Fibroblast of the aortic adventitia (primary cell): ENCODE measurements around the gene ATP2C2. TPM values are rescaled to one million over a fixed set of nuclear protein-coding genes. Genes with fewer than 3 reads are reported as not detected.

Experiments
- DNase-seq: peaks from one replicate; pipeline ENCODE4 v3.0.0-alpha.2; 2010; ENCODE audit warnings: low read depth
- H3K4me3 ChIP-seq: 2 replicates; pipeline ENCODE4 v1.5.1; 2011; ENCODE audit warnings: low read depth, mild to moderate bottlenecking, control low read depth, low read length, moderate library complexity
- CTCF ChIP-seq: IDR thresholded peaks from 2 replicates; pipeline ENCODE4 v1.5.1; 2011; ENCODE audit warnings: mild to moderate bottlenecking, low read length, control low read depth, inconsistent platforms; ENCODE audit not compliant: insufficient read depth
- total RNA-seq: library from RNA; depleted of rRNA; stranded (reverse); fragments of >200 nt; gene quantifications from 2 replicates; pipeline ENCODE4 v1.2.3, GENCODE V29; 2012; ENCODE audit warnings: low replicate concordance

ATP2C2 gene
- total RNA-seq, 1 donor: not detected

- TF ChIP-seq CTCF: no peak
- H3K4me3 ChIP-seq: no peak overlapping the region
- DNase-seq: peak; percentile 61
These were observed 110.0 kb downstream of the ATP2C2 start for GRCh38 chr16:84478172-84478947.

- no peak overlapping the region for H3K4me3 ChIP-seq
- no peak for TF ChIP-seq CTCF
- DNase-seq: no peak
These were observed 111.5 kb downstream of the ATP2C2 start for GRCh38 chr16:84479716-84480450.

DNA sequence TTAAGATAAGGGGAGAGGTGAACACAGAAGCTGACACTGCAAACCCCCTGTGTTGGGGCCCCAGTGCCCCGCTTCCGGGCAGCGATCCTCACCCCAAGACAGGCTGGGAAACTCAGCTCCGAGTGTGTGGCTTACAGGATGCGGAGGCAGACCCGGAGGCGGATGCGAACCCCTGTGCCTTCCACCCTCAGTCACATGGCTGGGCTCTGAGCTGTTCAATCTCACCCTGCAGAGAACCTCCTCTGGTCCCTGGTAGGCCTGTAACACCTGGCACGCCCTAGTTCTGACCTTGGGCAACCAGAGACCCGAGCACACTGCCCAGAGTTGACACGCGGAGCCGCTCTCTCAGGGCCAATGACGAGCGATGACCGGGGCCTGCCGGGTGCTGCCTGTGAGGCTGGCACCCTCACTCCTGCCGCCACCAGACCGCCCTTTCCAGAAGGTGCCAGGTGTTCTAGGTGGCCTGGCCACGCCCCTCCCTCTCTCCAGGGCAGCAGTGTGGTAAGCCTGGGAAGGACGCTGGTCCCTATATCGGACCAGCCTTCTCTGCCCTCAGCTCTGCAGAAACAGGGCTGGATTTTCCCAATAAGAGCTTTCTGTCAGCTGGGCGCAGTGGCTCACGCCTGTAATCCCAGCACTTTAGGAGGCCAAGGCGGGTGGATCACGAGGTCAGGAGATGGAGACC lies 112.9 kb downstream of the ATP2C2 start:
- H3K4me3 ChIP-seq: no peak overlapping the region
- no peak for TF ChIP-seq CTCF
- no peak for DNase-seq

DNA sequence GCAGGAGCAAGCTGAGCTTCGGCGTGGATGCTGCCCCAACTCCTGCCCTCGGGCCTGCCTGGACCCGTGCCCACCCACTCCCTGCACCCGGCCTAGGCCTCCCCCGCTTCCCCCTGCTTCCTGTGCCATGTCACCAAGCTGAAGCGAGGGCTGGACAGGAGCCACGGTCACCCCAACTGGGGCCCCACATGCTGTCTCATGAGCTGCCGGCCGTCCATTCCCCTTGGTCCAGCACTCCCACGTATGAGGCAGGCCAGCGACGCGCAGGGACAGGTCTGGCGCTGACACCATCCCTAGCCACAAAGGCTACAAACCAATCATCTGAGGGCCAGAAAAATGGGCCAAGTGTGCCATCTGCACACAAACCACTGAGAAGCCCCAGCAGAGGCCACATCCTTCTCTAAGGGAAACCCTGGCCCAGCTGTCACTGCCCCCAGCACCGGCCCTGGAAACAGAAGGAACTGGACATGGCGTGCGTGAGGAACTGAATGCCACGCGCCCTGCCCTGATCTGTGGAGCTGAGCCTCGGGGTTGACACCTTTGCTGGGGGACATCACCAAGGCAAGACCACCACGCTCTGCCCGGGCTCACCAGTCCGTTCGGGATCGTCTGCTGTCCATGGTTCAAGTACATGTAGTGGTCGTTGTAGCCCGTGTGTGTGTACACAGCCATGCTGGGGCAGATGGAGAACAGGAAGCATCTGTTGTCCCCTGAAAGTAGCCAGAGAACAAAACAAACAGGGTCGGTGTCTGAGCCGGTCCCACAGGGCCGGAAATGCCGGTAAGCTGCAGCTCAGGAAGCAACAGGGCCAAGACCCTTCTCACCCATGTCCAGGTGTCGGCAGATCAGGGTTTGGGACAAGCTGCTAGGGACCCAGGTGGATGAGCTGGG lies 113.9 kb downstream of the ATP2C2 start:
- no peak for DNase-seq
- no peak overlapping the region for H3K4me3 ChIP-seq
- no peak for TF ChIP-seq CTCF

- TF ChIP-seq CTCF: no peak
- no peak for DNase-seq
- no peak overlapping the region for H3K4me3 ChIP-seq
These were observed 114.9 kb downstream of the ATP2C2 start for GRCh38 chr16:84482951-84483881.
